Fibroblast of lung (primary cell): ENCODE results near the gene ZACN.

Experiments used
- EZH2 ChIP-seq: IDR thresholded peaks from 2 replicates; pipeline ENCODE4 v1.5.1; 2012; ENCODE audit warnings: low read length, control low read depth, mild to moderate bottlenecking; ENCODE audit errors: missing control alignments
- TF ChIP-seq, protein P1 (sequence below), 2 donors: IDR thresholded peaks in 1 of 2; conservative IDR thresholded peaks in 1 of 2; 1 replicate in 1 of 2; 2 replicates in 1 of 2; pipeline ENCODE4 v1.5.1; 2011 to 2012; ENCODE audit warnings: low read length in 2 of 2, control low read depth in 1 of 2, inconsistent platforms in 1 of 2, low read depth in 1 of 2, mild to moderate bottlenecking in 1 of 2

DNA sequence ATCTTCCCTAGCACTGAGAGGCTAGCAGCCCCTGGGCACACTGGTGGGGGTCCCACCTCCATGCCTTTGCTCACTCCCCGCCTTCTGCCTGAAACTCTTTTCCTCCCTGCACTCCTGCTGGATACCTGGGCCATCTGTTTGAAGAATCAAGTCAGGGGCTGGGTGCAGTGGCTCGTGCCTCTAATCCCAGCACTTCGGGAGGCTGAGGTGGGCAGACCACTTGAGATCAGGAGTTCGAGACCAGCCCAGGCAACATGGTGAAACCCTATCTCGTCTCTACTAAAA lies 46.4 kb downstream of the ZACN start:
- TF ChIP-seq, protein P1, sequence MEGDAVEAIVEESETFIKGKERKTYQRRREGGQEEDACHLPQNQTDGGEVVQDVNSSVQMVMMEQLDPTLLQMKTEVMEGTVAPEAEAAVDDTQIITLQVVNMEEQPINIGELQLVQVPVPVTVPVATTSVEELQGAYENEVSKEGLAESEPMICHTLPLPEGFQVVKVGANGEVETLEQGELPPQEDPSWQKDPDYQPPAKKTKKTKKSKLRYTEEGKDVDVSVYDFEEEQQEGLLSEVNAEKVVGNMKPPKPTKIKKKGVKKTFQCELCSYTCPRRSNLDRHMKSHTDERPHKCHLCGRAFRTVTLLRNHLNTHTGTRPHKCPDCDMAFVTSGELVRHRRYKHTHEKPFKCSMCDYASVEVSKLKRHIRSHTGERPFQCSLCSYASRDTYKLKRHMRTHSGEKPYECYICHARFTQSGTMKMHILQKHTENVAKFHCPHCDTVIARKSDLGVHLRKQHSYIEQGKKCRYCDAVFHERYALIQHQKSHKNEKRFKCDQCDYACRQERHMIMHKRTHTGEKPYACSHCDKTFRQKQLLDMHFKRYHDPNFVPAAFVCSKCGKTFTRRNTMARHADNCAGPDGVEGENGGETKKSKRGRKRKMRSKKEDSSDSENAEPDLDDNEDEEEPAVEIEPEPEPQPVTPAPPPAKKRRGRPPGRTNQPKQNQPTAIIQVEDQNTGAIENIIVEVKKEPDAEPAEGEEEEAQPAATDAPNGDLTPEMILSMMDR (conservative IDR thresholded peaks at IDR 0.05 in 1 of 2, IDR thresholded peaks at IDR 0.05 in 1 of 2; ENCODE audit: low read depth in 1 of 2, low read length in 2 of 2): no peak
- TF ChIP-seq EZH2: no peak
